NOMO-1 treated with dmso at 0.1 percent for 144 hours (cell line): ENCODE measurements around the gene ANK2.
"Not testable (repeated sequence)": the region's sequence is repeated elsewhere in the genome, so short reads cannot be mapped to it uniquely, and the experiment has no call there.

Source experiments
- DNase-seq: peaks from one replicate; lab custom pipeline; 2025; ENCODE audit not compliant: unreplicated experiment; lab: John Stamatoyannopoulos, UW

ANK2 gene

GRCh38 chr4:113186913-113187312 is 137.5 kb downstream of the ANK2 start:
- DNase-seq = no peak

GRCh38 chr4:113187358-113187757 is 137.9 kb downstream of the ANK2 start:
- no peak for DNase-seq

- no peak for DNase-seq
These were observed 140.1 kb downstream of the ANK2 start for GRCh38 chr4:113189546-113189945.

- no peak for DNase-seq
These were observed 159.7 kb downstream of the ANK2 start for GRCh38 chr4:113209153-113209552.

GRCh38 chr4:113209652-113210320 is 160.3 kb downstream of the ANK2 start:
- no peak for DNase-seq

GRCh38 chr4:113212613-113213012 is 163.2 kb downstream of the ANK2 start:
- no peak for DNase-seq

GRCh38 chr4:113221990-113222389 is 172.5 kb downstream of the ANK2 start:
- DNase-seq = no peak

- DNase-seq = no peak
These were observed 173.0 kb downstream of the ANK2 start for GRCh38 chr4:113222471-113222870.

GRCh38 chr4:113223001-113223400 is 173.5 kb downstream of the ANK2 start:
- DNase-seq = no peak

GRCh38 chr4:113232194-113232593 is 182.7 kb downstream of the ANK2 start:
- no peak for DNase-seq

GRCh38 chr4:113236916-113237315 is 187.5 kb downstream of the ANK2 start:
- no peak for DNase-seq

- peak; percentile 70 for DNase-seq
These were observed 193.9 kb downstream of the ANK2 start for GRCh38 chr4:113243312-113243711.

- DNase-seq = not testable (repeated sequence)
These were observed 195.3 kb downstream of the ANK2 start for GRCh38 chr4:113244747-113245146.

- DNase-seq = no peak
These were observed 198.9 kb downstream of the ANK2 start for GRCh38 chr4:113248320-113248719.

GRCh38 chr4:113255628-113256027 is 206.2 kb downstream of the ANK2 start:
- no peak for DNase-seq

GRCh38 chr4:113256946-113257345 is 207.5 kb downstream of the ANK2 start:
- DNase-seq = no peak

- DNase-seq = no peak
These were observed 211.2 kb downstream of the ANK2 start for GRCh38 chr4:113260688-113261087.

- DNase-seq = no peak
These were observed 213.8 kb downstream of the ANK2 start for GRCh38 chr4:113263274-113263673.

- no peak for DNase-seq
These were observed 221.3 kb downstream of the ANK2 start for GRCh38 chr4:113270520-113271319.

- no peak for DNase-seq
These were observed 223.1 kb downstream of the ANK2 start for GRCh38 chr4:113272523-113272922.

- no peak for DNase-seq
These were observed 224.3 kb downstream of the ANK2 start for GRCh38 chr4:113273721-113274220.

- DNase-seq = no peak
These were observed 227.2 kb downstream of the ANK2 start for GRCh38 chr4:113276464-113277170.
